ENCODE results near the gene SSX5.
"Not testable (repeated sequence)": the region's sequence is repeated elsewhere in the genome, so short reads cannot be mapped to it uniquely, and the experiment has no call there.

The SSX5 gene, protein sequence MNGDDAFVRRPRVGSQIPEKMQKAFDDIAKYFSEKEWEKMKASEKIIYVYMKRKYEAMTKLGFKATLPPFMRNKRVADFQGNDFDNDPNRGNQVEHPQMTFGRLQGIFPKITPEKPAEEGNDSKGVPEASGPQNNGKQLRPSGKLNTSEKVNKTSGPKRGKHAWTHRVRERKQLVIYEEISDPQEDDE

GRCh38 chrX:48196745-48197201 is at the start of gene SSX5:
Gene SSX5, minus strand, starts transcription at chrX:48196795. Its CDS starts 1,437 bp downstream, at chrX:48195358.
- Histone ChIP-seq H3K4me3 (ENCODE audit: low read length) (no peak within 1 kb of the TSS), H3K36me3 (ENCODE audit: control insufficient read depth, insufficient read depth, low read length) (no peaks in the 10 kb centered on the region), H3K4me1 (ENCODE audit: control insufficient read depth, insufficient read depth, low read length) (no peaks in the 10 kb centered on the region), H3K9me3 (ENCODE audit: control insufficient read depth, insufficient read depth, low read length) (no peaks in the 10 kb centered on the region), H3K27ac (ENCODE audit: low read length) (no peak within 1 kb of the TSS), H3K27me3 (ENCODE audit: control insufficient read depth, insufficient read depth, low read length) (no peaks in the 10 kb centered on the region)
- WGBS (ENCODE audit: insufficient coverage, insufficient read length), result no CpG with 5 or more reads among the region's 12 CpGs
- DNase-seq (ENCODE audit: low read depth, low spot score), result no peak

DNA sequence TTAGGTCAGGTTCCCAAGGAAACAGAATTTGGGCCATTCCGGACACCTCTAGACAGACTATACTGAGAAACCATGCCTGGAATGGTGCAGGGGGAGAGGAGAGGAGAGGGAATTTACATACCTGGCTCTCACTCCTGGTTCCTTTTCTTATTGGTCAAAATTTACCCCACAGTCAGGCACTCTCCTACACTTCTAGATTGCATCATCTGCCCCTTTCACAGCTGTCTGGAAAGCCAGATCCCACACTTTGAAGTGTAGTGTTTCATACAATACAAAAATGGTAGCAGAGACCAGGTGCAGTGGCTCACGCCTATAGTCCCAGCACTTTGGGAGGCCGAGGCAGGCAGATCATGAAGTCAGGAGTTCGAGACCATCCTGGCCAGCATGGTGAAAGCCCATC is 27.6 kb upstream of the SSX5 start:
- not testable (repeated sequence) for H3K9me3 ChIP-seq (ENCODE audit: control insufficient read depth, insufficient read depth, low read length); H3K27ac ChIP-seq (ENCODE audit: low read length); H3K27me3 ChIP-seq (ENCODE audit: control insufficient read depth, insufficient read depth, low read length); DNase-seq (ENCODE audit: low read depth, low spot score); H3K36me3 ChIP-seq (ENCODE audit: control insufficient read depth, insufficient read depth, low read length); H3K4me1 ChIP-seq (ENCODE audit: control insufficient read depth, insufficient read depth, low read length); H3K4me3 ChIP-seq (ENCODE audit: low read length)
- WGBS (ENCODE audit: insufficient coverage, insufficient read length), result no CpG with 5 or more reads among the region's 4 CpGs

DNA sequence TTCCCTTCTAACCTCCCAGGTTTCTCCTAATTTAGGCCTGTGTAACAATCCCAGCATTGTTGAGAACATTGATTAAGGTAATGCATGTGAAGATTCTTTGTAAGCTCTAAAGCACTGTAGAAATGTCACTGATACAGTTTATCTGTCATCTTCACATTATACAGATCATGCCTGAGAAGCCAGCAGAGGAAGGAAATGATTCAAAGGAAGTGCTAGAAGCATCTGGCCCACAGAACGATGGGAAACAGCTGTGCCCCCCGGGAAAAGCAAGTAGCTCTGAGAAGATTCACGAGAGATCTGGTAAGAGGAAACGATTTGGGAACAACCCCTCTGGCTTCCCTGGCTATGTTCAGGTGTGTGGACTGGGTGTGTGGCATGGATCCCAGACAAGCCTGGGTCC is 17.7 kb upstream of the SSX5 start:
- not testable (repeated sequence) for DNase-seq (ENCODE audit: low read depth, low spot score); H3K9me3 ChIP-seq (ENCODE audit: control insufficient read depth, insufficient read depth, low read length); H3K4me3 ChIP-seq (ENCODE audit: low read length); H3K36me3 ChIP-seq (ENCODE audit: control insufficient read depth, insufficient read depth, low read length); H3K27ac ChIP-seq (ENCODE audit: low read length); H3K27me3 ChIP-seq (ENCODE audit: control insufficient read depth, insufficient read depth, low read length); H3K4me1 ChIP-seq (ENCODE audit: control insufficient read depth, insufficient read depth, low read length)
- WGBS (ENCODE audit: insufficient coverage, insufficient read length), result no CpG with 5 or more reads among the region's 4 CpGs

DNA sequence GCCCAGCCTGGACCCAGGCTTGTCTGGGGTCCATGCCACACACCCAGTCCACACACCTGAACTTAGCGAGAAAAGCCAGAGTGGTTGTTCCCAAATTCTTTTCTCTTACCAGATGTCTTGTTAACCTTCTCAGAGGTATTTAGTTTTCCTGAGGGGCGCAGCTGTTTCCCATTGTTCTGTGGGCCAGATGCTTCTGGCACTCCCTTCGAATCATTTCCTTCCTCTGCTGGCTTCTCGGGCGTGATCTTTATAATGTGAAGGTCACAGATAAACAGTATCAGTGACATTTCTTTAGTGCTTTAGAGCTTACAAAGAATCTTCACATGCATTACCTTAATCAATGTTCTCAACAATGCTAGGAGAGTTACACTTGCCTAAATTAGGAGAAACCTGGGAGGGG is 6.6 kb downstream of the SSX5 start:
- no CpG with 5 or more reads among the region's 5 CpGs for WGBS (ENCODE audit: insufficient coverage, insufficient read length)
- not testable (repeated sequence) for DNase-seq (ENCODE audit: low read depth, low spot score); H3K9me3 ChIP-seq (ENCODE audit: control insufficient read depth, insufficient read depth, low read length); H3K27ac ChIP-seq (ENCODE audit: low read length); H3K4me3 ChIP-seq (ENCODE audit: low read length); H3K36me3 ChIP-seq (ENCODE audit: control insufficient read depth, insufficient read depth, low read length); H3K4me1 ChIP-seq (ENCODE audit: control insufficient read depth, insufficient read depth, low read length); H3K27me3 ChIP-seq (ENCODE audit: control insufficient read depth, insufficient read depth, low read length)

DNA sequence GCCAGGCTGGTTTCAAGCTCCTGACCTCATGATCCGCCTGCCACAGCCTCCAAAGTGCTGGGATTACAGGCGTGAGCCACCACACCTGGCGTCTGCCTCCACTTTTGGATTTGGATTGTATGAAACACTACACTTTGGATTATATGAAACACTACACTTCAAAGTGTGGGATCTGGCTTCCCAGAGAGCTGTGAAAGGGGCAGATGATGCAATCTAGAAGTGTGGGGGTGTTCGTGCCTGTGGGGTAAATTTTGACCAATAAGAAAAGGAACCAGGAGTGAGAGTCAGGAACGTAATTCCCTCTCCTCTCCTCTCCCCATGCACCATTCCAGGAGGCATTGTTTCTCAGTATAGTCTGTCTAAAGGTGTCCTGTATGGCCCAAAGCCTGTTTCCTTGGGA is 14.7 kb downstream of the SSX5 start:
- H3K4me1 ChIP-seq (ENCODE audit: control insufficient read depth, insufficient read depth, low read length); H3K27ac ChIP-seq (ENCODE audit: low read length); H3K4me3 ChIP-seq (ENCODE audit: low read length); DNase-seq (ENCODE audit: low read depth, low spot score); H3K36me3 ChIP-seq (ENCODE audit: control insufficient read depth, insufficient read depth, low read length); H3K27me3 ChIP-seq (ENCODE audit: control insufficient read depth, insufficient read depth, low read length); H3K9me3 ChIP-seq (ENCODE audit: control insufficient read depth, insufficient read depth, low read length): not testable (repeated sequence)
- no CpG with 5 or more reads among the region's 5 CpGs for WGBS (ENCODE audit: insufficient coverage, insufficient read length)

GRCh38 chrX:48180811-48181210 is 15.8 kb downstream of the SSX5 start:
- Histone ChIP-seq H3K4me1 (ENCODE audit: control insufficient read depth, insufficient read depth, low read length) (no peaks in the 10 kb centered on the region), H3K9me3 (ENCODE audit: control insufficient read depth, insufficient read depth, low read length) (no peaks in the 10 kb centered on the region), H3K36me3 (ENCODE audit: control insufficient read depth, insufficient read depth, low read length) (no peaks in the 10 kb centered on the region), H3K27ac (ENCODE audit: low read length) (no peak overlapping the region), H3K27me3 (ENCODE audit: control insufficient read depth, insufficient read depth, low read length) (no peaks in the 10 kb centered on the region), H3K4me3 (ENCODE audit: low read length) (no peak overlapping the region)
- DNase-seq (ENCODE audit: low read depth, low spot score), result no peak
- WGBS (ENCODE audit: insufficient coverage, insufficient read length), result no CpG with 5 or more reads among the region's 4 CpGs

GRCh38 chrX:48179691-48180090 is 16.9 kb downstream of the SSX5 start:
- no peak overlapping the region for H3K27ac ChIP-seq (ENCODE audit: low read length)
- H3K27me3 ChIP-seq (ENCODE audit: control insufficient read depth, insufficient read depth, low read length), result no peaks in the 10 kb centered on the region
- no peaks in the 10 kb centered on the region for H3K9me3 ChIP-seq (ENCODE audit: control insufficient read depth, insufficient read depth, low read length)
- no peak for DNase-seq (ENCODE audit: low read depth, low spot score)
- WGBS (ENCODE audit: insufficient coverage, insufficient read length), result no CpG with 5 or more reads among the region's 4 CpGs
- H3K36me3 ChIP-seq (ENCODE audit: control insufficient read depth, insufficient read depth, low read length), result no peaks in the 10 kb centered on the region
- no peaks in the 10 kb centered on the region for H3K4me1 ChIP-seq (ENCODE audit: control insufficient read depth, insufficient read depth, low read length)
- H3K4me3 ChIP-seq (ENCODE audit: low read length), result no peak overlapping the region

- not testable (repeated sequence) for DNase-seq (ENCODE audit: low read depth, low spot score); H3K9me3 ChIP-seq (ENCODE audit: control insufficient read depth, insufficient read depth, low read length); H3K27me3 ChIP-seq (ENCODE audit: control insufficient read depth, insufficient read depth, low read length); H3K4me3 ChIP-seq (ENCODE audit: low read length); H3K27ac ChIP-seq (ENCODE audit: low read length); H3K4me1 ChIP-seq (ENCODE audit: control insufficient read depth, insufficient read depth, low read length); H3K36me3 ChIP-seq (ENCODE audit: control insufficient read depth, insufficient read depth, low read length)
- no CpG with 5 or more reads among the region's 7 CpGs for WGBS (ENCODE audit: insufficient coverage, insufficient read length)
Measured at GRCh38 chrX:48166322-48166721, 30.3 kb downstream of the SSX5 start.

DNA sequence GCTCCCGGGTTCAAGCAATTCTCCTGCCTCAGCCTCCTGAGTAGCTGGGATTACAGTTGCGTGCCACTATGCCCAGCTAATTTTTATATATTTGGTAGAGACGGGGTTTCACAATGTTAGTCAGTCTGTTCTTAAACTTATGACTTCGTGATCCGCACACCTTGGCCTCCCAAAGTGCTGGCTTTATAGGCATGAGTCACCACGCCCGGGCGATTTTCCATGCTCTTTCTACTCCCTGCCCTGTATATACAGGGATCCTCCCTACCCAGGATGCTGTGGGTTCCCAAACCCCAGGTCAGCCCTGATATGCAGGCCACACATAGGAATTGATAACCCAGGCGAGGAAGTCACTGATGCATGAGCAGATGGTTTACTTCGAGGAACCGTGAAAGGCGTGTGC is 31.4 kb downstream of the SSX5 start:
- no peaks in the 10 kb centered on the region for H3K27me3 ChIP-seq (ENCODE audit: control insufficient read depth, insufficient read depth, low read length)

GRCh38 chrX:48156014-48156413 is 40.6 kb downstream of the SSX5 start:
- no peak for DNase-seq (ENCODE audit: low read depth, low spot score)
- Histone ChIP-seq H3K4me1 (ENCODE audit: control insufficient read depth, insufficient read depth, low read length) (no peaks in the 10 kb centered on the region), H3K9me3 (ENCODE audit: control insufficient read depth, insufficient read depth, low read length) (no peaks in the 10 kb centered on the region), H3K27ac (ENCODE audit: low read length) (no peak overlapping the region), H3K36me3 (ENCODE audit: control insufficient read depth, insufficient read depth, low read length) (no peaks in the 10 kb centered on the region), H3K4me3 (ENCODE audit: low read length) (no peak overlapping the region), H3K27me3 (ENCODE audit: control insufficient read depth, insufficient read depth, low read length) (no peaks in the 10 kb centered on the region)
- WGBS (ENCODE audit: insufficient coverage, insufficient read length), result no CpG with 5 or more reads among the region's 12 CpGs

More for the DNA sequence above, 31.4 kb downstream of the SSX5 start:
- WGBS (ENCODE audit: insufficient coverage, insufficient read length), result no CpG with 5 or more reads among the region's 12 CpGs
- no peaks in the 10 kb centered on the region for H3K9me3 ChIP-seq (ENCODE audit: control insufficient read depth, insufficient read depth, low read length)
- no peak overlapping the region for H3K27ac ChIP-seq (ENCODE audit: low read length)
- H3K4me3 ChIP-seq (ENCODE audit: low read length), result no peak overlapping the region
- no peaks in the 10 kb centered on the region for H3K4me1 ChIP-seq (ENCODE audit: control insufficient read depth, insufficient read depth, low read length)
- no peaks in the 10 kb centered on the region for H3K36me3 ChIP-seq (ENCODE audit: control insufficient read depth, insufficient read depth, low read length)
- DNase-seq (ENCODE audit: low read depth, low spot score), result no peak

GRCh38 chrX:48154796-48155195 is 41.8 kb downstream of the SSX5 start:
- Histone ChIP-seq H3K4me1 (ENCODE audit: control insufficient read depth, insufficient read depth, low read length) (no peaks in the 10 kb centered on the region), H3K4me3 (ENCODE audit: low read length) (no peak overlapping the region), H3K27ac (ENCODE audit: low read length) (no peak overlapping the region), H3K27me3 (ENCODE audit: control insufficient read depth, insufficient read depth, low read length) (no peaks in the 10 kb centered on the region), H3K36me3 (ENCODE audit: control insufficient read depth, insufficient read depth, low read length) (no peaks in the 10 kb centered on the region), H3K9me3 (ENCODE audit: control insufficient read depth, insufficient read depth, low read length) (no peaks in the 10 kb centered on the region)
- no CpG with 5 or more reads among the region's 2 CpGs for WGBS (ENCODE audit: insufficient coverage, insufficient read length)
- DNase-seq (ENCODE audit: low read depth, low spot score), result no peak

Data from iPS DF 6.9 (cell line).